Measurements from ENCODE around the gene SLC6A5.
A peak's percentile ranks its signal among the peaks of the same experiment; 100 is the strongest.

Gene SLC6A5

GRCh38 chr11:20669820-20670684 lies 70.6 kb downstream of the SLC6A5 start:
- H3K4me3 ChIP-seq (ENCODE audit: low read depth, low read length), result no peak overlapping the region

DNA sequence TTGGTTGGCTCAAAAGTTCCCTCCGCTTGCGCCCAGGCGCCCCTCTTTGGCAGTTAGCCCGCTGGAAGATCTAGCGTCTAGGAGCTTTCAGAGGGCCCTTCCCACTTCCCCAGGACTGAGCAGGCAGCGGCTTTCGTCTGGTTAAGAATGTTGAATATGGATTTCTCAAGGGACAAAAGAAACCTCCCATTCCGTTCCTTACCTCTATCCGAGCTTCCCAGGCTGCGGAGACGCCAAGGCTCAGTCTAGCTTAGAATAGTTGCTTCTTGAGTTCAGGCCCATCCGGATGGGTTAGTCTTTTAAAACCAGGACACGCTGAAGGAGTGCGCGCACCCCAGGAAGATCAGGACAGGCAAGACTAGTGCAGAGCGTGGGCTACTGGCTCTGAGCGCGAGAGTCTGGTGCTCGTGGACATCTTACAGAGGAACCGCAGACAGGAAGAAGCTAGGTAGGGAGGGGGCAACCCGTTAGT lies 71.6 kb downstream of the SLC6A5 start:
- H3K4me3 ChIP-seq (ENCODE audit: low read depth, low read length), result no peak overlapping the region
- no peak for TF ChIP-seq CTCF (IDR thresholded peaks at IDR 0.05; ENCODE audit: low read depth, low read length)

More at GRCh38 chr11:20669820-20670684, 70.6 kb downstream of the SLC6A5 start:
- TF ChIP-seq CTCF (IDR thresholded peaks at IDR 0.05; ENCODE audit: low read depth, low read length), result no peak

DNA sequence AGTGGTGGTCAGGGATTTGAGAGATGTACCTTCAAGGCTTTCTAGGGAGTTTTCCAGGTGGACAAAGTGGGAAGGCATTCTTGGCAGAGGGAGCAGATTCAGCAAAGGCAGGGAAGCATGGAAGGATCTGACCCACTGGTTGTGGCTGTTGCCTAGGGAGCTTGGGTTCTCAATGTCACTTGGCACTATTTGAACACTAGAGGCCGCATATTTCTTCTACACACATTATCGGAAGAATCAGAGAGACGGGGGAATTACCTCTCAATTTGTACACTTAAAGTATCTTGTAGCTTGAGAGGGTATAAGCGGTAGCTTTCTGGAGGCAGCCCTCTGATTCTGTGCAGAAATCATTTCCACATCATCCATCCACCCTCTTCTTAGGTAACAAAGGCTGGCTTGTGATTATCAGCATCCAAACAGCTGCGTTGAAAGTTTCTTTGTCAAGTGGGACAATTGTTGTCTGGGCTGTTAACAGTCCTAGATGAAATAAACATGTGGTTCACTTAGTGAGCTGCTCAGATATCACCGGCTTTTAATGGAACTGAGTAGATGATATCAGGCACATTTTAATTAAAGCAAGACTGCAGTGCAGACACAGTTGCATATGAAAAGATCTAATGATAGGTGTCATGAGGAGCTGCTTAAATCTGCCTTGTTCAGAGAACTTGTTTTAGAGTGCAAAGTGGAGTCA lies 72.6 kb downstream of the SLC6A5 start:
- H3K4me3 ChIP-seq (ENCODE audit: low read depth, low read length), result no peak overlapping the region
- TF ChIP-seq CTCF (IDR thresholded peaks at IDR 0.05; ENCODE audit: low read depth, low read length), result no peak

DNA sequence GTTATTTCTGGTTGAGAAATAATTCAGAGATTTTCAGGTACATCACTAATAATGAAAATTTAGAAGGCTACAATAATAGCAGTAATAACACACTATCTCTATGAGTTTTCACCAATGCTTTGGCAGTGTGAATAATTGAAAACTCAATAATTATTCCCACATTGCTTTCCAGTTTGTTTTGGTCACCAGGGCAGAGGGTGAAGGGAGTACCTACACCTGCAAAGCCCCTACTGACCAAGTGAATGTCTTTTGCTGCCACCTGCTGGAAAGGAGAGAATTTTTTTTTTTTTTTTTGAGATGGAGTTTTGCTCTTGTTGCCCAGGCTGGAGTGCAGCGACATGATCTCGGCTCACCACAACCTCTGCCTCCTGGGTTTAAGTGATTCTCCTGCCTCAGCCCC lies 73.2 kb downstream of the SLC6A5 start:
- TF ChIP-seq CTCF (IDR thresholded peaks at IDR 0.05; ENCODE audit: low read depth, low read length), result 0 out of 2 replicates have a peak, but pooled peaks have one; percentile 8
- H3K4me3 ChIP-seq (ENCODE audit: low read depth, low read length), result no peak overlapping the region

- no peak overlapping the region for H3K4me3 ChIP-seq (ENCODE audit: low read depth, low read length)
- TF ChIP-seq CTCF (IDR thresholded peaks at IDR 0.05; ENCODE audit: low read depth, low read length), result no peak
Measured at GRCh38 chr11:20676658-20677057, 77.2 kb downstream of the SLC6A5 start.

GRCh38 chr11:20688761-20689160 lies 89.4 kb downstream of the SLC6A5 start:
- H3K4me3 ChIP-seq (ENCODE audit: low read depth, low read length), result no peak overlapping the region
- no peak for TF ChIP-seq CTCF (IDR thresholded peaks at IDR 0.05; ENCODE audit: low read depth, low read length)

DNA sequence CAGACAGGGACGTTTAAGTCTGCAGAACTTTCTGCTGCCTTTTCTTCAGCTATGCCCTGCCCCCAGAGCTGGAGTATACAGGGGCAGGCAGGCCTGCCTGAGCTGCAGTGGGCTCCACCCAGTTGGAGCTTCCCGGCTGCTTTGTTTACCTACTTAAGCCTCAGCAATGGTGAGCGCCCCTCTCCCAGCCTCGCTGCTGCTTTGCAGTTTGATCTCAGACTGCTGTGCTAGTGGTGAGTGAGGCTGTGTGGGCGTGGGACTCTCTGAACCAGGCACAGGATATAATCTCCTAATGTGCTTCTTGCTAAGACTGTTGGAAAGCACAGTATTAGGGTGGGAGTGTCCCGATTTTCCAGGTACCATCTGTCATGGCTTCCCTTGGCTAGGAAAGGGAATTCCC lies 108.5 kb downstream of the SLC6A5 start:
- no peak for TF ChIP-seq CTCF (IDR thresholded peaks at IDR 0.05; ENCODE audit: low read depth, low read length)
- no peak overlapping the region for H3K4me3 ChIP-seq (ENCODE audit: low read depth, low read length)

Measured in WI38 (cell line).